ENCODE measurements around the gene METTL13.

The METTL13 gene

GRCh38 chr1:171803461-171804022 lies 22.1 kb downstream of the METTL13 start:
- no peak for DNase-seq

GRCh38 chr1:171805395-171806115 lies 24.1 kb downstream of the METTL13 start:
- DNase-seq = peak; percentile 33

GRCh38 chr1:171807556-171807955 lies 26.1 kb downstream of the METTL13 start:
- no peak for DNase-seq

- DNase-seq = no peak
Observed at GRCh38 chr1:171809834-171810233, 28.4 kb downstream of the METTL13 start.

GRCh38 chr1:171811672-171812071 lies 30.2 kb downstream of the METTL13 start:
- DNase-seq = no peak

GRCh38 chr1:171814692-171815091 lies 33.2 kb downstream of the METTL13 start:
- no peak for DNase-seq

GRCh38 chr1:171816300-171816901 lies 34.9 kb downstream of the METTL13 start:
- DNase-seq = no peak

- peak; percentile 75 for DNase-seq
Observed at GRCh38 chr1:171817511-171818265, 36.2 kb downstream of the METTL13 start.

GRCh38 chr1:171819946-171820345 lies 38.5 kb downstream of the METTL13 start:
- no peak for DNase-seq

- no peak for DNase-seq
Observed at GRCh38 chr1:171826973-171827372, 45.5 kb downstream of the METTL13 start.

- DNase-seq = no peak
Observed at GRCh38 chr1:171828794-171829193, 47.3 kb downstream of the METTL13 start.

- DNase-seq = no peak
Observed at GRCh38 chr1:171833091-171833825, 51.8 kb downstream of the METTL13 start.

- DNase-seq = no peak
Observed at GRCh38 chr1:171834821-171835220, 53.4 kb downstream of the METTL13 start.

GRCh38 chr1:171835891-171836290 lies 54.4 kb downstream of the METTL13 start:
- no peak for DNase-seq

GRCh38 chr1:171841050-171841910 lies 59.8 kb downstream of the METTL13 start, which contains the start of gene DNM3:
Gene DNM3 (plus strand): TSS chr1:171841498. CDS start chr1:171841657, 159 bp downstream.
- DNase-seq = peak; percentile 85

GRCh38 chr1:171841931-171842761 lies 60.7 kb downstream of the METTL13 start:
- DNase-seq = peak; percentile 22

GRCh38 chr1:171844381-171844780 lies 62.9 kb downstream of the METTL13 start:
- DNase-seq = no peak

GRCh38 chr1:171845998-171846397 lies 64.5 kb downstream of the METTL13 start:
- no peak for DNase-seq

All from kidney glomerular epithelial cell (primary cell).